GM15510 (cell line): ENCODE results near the gene BCAS3.

ENCODE experiments used
- POLR2A ChIP-seq: IDR thresholded peaks from 3 replicates; pipeline ENCODE4 v1.6.1; 2011; ENCODE audit warnings: borderline replicate concordance; ENCODE audit not compliant: insufficient read length; ENCODE audit errors: extremely low read depth

The BCAS3 gene

DNA sequence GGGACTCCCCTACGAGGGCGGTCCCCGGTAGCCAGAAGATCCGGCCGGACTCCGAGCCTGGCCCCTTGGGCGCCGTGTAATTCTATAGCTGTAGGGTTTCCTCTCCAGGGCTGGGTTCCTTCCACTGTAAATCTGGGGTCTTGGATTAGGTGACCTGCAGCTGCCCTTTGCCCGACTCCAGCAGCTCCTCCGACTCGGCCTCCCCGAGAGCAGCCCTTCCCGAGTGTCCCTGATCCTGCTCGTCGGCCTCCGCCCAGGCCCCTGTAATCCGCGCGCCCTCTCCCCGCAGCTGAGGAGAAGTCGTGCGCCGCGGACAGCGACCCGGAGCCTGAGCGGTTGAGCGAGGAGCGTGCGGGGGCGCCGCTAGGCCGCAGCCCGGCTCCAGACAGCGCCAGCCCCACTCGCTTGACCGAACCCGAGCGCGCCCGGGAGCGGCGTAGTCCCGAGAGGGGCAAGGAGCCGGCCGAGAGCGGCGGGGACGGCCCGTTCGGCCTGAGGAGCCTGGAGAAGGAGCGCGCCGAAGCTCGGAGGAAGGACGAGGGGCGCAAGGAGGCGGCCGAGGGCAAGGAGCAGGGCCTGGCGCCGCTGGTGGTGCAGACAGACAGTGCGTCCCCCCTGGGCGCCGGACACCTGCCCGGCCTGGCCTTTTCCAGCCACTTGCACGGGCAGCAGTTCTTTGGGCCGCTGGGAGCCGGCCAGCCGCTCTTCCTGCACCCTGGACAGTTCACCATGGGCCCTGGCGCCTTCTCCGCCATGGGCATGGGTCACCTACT lies 727.4 kb downstream of the BCAS3 start:
- no peak for TF ChIP-seq POLR2A

DNA sequence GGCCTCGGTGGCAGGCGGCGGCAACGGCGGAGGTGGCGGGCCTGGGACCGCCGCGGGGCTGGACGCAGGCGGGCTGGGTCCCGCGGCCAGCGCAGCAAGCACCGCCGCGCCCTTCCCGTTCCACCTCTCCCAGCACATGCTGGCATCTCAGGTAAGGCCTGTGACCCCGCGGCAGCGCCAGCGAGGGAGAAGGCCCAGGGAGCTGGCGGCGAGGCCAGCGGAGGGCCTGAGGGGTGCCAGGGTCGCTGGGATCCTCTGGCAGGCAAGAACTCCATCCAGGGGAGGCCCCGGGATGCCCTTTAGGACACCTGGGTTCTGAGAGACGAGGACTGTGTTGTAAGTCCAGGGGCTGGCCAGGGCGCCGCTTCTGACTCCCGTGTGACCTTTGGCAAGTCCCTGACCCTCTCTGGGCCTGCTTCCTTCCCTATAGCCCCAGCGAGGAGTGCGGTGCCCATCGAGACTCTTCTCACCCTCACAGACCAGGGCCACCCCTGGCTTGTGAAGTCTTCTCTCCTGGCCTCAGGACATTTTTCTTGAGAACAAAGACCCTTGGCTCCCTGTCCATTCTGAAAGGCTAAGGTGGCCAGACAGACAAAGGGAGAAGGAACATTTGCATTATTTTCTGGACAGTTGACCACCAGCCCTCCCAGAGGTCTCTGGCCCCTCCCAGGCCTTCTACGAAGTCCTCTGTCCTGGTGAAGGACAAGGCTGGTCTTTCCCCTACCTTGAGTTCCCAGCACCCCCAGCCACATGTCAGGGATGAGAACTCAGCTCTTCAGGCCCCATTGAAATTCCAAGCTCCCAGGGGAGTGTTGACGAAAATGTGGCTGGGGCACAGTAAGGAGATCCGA lies 728.3 kb downstream of the BCAS3 start:
- no peak for TF ChIP-seq POLR2A

DNA sequence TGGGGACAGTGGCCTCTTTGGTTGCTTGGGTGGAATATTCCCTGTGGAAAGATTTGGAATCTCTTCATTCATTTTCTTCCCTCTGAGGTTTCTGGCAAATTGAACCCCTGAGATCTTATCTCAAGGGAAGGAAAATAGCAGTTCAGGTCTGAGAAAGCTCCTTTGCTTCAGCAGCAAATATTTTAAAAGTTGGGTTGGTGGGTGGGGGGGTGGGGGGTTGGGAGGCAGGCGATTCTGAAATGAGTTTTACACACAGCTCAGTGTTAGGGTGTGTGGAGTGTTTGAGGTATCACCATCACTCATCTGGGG lies 728.8 kb downstream of the BCAS3 start:
- TF ChIP-seq POLR2A: no peak

DNA sequence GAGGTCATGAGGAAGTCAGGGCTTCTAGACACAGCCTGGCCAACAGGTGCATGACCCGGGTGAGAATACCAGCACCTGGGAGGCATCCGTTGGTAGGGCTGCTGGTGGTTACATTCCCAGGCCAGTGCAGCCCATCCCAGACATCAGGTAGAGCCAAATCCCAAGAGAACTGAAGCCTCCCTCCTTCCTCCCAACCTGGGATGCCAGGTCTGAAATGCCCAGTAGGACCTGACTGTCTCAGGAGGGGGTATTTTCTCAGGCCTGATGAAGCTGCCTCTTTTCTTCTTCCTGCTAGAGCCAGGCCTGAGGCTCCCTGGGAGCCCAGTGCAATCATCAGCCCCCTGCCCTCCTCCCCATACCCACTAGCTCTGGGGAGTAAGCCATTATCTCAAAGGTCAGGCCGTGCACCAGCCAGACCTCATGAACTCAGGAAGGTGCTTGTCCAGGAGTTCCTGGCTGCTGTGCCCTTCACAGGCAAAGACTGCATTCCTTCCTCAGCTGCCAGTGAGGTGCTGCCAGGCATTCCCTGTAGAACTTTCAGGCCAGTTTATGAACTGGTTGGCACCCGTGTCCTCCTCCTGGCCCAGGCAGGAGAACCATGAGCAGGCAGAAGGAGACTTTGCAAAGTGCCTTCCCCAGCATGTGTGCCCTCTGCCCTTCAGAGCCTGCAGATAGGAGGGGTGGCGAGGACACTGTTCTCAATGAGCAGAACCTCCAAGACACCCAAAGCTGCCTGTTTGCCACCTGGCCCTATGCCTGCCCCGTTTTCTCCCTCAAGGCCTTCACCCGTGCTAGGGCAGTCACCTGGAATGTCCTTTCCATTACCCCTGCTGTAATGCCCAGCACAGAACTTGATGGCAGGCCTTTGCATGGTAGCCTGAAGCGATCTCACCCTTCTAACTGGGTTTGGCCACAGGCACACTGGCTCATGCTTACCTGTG lies 729.6 kb downstream of the BCAS3 start:
- TF ChIP-seq POLR2A: no peak

DNA sequence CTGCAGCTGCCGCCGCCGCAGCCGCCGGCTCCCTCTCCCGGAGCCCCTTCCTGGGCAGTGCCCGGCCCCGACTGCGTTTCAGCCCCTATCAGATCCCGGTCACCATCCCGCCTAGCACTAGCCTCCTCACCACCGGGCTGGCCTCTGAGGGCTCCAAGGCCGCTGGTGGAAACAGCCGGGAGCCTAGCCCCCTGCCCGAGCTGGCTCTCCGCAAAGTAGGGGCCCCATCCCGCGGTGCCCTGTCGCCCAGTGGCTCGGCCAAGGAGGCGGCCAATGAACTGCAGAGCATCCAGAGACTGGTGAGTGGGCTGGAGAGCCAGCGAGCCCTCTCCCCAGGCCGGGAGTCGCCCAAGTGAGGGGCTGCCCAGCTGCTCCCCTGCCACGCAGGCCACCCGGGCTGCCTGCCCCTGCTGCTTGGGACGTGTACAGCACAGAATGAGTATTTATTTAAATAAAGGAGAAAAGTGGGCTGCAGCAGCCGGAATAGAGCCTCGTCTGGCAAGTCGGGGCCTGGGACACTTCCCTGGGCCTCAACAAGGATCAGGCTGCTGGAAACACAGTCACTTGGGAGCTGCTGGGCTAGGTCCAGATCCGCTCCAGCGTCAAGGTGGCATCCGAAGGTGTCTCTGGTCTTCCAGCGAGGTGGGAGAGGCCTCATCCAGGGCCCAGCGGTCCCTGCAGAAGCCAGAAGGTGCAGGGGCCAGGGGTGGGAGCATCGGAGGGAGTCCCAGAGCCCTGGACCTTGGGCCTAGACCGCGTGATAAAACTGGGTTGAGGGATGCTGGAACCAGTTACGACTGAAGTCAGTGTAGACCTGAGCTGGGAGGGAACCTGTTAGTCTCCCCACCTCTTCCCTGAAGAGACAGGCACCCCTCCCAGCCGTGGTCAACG lies 730.7 kb downstream of the BCAS3 start:
- no peak for TF ChIP-seq POLR2A

DNA sequence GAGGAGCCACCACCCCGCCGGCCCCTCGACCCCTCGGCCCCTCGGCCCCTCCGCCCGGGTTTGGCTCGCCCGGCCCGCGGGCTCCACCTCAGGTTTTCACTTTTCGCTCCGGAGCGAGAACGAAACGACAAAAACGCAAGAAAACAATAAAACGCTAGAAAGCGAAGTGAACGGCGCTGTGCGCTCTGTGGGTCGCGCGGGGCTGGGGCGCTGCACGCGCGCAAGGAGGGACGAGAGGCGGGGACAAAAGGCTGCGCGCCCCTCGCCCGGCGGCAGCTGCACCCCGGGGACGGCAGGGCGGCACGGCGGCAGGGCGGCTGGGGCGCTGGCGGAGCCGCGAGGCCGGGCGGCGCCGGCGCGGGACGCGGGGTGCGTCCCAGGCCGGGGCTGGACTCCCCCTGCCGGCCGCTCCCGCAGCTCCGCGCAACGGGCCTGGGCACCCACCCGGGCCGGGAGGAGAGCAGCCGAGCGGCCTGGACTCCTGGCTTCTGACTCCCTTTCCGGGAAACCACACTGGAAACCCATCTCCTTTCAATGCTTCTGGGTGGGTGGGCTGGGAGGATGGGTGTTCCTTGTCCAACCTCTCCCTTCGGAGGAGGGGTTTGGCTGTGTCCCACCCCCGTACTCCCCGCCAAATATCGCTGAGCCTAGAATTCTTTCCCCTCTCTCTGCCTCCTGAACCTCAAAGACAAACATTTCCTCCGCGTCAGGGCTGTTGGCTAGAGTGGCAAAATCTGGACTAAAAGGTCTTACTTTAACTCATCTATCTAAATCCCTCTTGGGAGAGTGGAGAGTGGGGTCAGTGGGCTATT lies 731.9 kb downstream of the BCAS3 start:
- no peak for TF ChIP-seq POLR2A

DNA sequence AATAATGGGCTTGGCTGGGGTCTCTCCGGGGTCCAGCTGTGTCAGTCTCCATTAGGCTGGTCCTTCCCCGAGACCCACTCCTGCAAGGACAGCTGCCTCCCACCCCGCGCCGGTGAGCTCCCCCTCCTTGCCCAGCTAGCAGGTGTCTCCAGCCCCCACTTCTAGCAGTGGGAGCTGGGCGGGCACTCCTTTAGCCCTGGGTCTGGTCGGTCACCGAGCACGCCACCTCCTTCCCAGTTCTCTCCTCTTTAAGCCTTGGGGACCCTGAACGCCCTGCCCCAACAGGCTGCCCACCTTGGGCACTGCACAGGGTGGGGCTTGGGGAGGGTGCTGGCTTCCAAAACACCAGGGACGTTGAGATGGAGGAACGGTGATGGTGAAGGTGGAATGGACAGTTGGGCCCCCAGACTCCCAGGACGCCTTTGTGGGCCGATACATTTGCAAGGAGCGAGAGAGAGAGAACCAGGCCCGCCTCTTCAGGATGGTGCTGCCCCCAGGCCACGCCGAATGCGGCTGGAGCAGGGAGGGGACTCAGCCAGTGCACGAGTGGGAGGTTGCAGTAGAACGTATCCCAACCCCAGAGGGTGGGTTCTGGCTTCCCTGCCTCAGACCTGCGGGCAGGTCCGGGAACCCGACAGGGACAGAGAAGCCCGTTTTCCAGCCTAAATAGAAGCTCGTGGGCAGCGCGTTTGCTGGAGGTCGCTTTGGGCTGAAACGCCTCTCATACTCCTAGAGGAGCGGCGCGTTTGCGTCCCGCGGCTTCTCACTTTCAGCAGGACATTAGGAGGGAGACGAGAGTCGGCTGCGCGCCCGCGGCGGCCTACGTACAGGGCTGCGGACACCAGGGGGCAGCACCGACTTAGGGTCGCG lies 732.7 kb downstream of the BCAS3 start:
- TF ChIP-seq POLR2A: no peak

DNA sequence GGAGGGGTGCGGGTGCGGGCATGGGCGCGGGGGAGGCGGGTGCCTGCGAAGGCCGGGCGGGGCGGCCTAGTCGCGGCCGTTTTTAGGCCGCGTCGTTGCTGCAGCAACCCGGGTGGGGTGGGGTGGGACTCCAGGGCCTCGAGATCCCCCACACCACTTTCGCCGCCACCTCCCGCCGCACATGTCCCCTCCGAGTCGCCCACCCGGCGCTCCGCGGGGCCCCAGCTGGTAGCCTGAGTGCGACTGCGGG lies 733.3 kb downstream of the BCAS3 start:
- no peak for TF ChIP-seq POLR2A

DNA sequence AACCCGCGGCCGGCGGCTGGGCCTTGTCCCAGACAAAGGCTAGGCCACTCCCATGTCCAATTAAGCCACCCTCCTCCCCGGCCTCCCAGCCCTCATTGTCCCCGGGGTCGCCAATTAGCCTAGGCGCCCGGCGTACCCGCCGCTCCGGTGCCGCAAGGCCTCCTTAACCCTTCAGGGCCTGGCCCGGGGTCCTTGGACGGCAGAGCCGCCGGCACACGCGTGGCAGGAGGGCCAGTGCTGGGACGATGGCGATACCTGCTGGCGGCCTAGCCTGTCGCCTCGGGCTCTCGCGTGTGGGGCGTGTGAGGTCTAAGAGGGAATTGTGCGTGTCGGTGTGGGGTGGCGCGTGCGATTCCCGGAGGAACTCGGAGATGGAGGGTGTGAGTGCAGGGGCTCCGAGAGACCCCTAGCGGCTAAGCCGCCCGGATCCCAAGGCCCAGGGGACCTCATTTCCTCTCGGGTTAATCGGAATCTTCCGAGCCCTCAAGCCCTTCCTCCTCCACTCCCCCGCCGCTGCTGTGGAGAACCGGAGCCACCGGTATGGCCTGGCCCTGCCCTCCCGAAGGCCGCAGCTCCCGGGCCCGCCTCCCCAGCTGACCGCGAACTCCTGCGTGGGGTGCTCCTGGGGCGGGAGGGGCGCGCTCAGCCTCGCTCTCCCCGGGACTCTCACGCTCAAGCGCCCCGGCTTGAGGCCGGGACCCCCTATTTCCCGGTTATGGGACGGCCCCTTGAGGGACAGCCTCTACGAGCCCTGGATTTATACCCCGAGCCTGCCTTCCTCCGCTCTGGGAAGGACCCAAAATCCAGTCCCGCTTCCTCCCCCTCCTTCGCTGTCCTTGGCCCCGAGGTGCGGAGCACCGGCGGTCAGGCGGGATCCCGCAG lies 733.9 kb downstream of the BCAS3 start:
- no peak for TF ChIP-seq POLR2A

DNA sequence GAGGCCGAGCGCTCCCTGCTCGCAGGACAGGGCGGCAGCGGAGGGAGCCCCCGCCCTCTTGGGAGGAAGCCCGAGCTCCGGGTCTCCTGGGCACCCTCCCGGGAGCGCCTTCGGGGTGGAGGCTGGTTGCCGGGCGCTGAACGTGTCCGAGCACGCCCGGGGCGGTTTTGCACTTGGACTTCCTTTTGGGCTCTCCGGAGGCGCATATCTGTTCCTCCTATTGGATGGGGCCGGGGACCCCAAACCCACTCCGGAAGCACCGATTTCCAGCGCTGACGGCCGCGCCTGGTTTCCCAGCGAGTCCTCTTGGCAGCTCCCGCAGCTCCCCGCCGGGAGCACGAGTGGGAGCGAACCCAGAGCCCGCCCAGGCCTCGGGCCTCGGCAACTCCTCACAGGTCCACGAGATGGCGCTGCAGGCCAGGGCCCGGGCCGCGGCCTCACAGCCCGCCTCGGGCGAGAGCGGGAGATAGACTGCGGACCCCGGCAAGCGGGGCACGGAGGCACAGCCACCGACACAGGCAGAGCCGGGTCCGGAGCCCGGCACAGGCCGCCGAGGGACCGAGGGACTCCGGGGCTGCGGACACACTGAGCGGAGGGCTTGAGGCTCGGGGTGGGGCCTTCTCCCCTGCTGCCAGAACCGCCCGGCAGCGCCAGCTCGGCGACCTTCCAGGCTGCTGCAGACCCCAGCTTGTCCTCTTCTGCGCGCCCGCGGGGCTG lies 734.6 kb downstream of the BCAS3 start:
- TF ChIP-seq POLR2A: no peak
